Transverse colon (tissue), 4 donors: ENCODE data around the gene SPEM1.

Experiments
- CTCF ChIP-seq, 5 experiments: fragments of 200-600 bp in 3 of 5; fragments of 450-650 bp in 2 of 5; sonication (generic) in 3 of 5; IDR thresholded peaks; 1 replicate in 2 of 5; 2 replicates in 3 of 5; pipeline ENCODE4 v1.5.1; 2016 to 2017; ENCODE audit warnings: antibody characterized with exemption in 5 of 5, inconsistent platforms in 3 of 5, mild to moderate bottlenecking in 2 of 5, moderate library complexity in 1 of 5
- EP300 ChIP-seq: sonication (generic); formaldehyde crosslinking; IDR thresholded peaks from one replicate; pipeline ENCODE4 v1.6.1; 2017; ENCODE audit warnings: antibody characterized with exemption, low read depth
- POLR2A ChIP-seq: fragments of 450-650 bp; IDR thresholded peaks from one replicate; pipeline ENCODE4 v1.6.1; 2016; ENCODE audit warnings: antibody characterized with exemption, mild to moderate bottlenecking, moderate library complexity
- POLR2AphosphoS5 ChIP-seq, 3 donors: sonication (generic); formaldehyde crosslinking; IDR thresholded peaks; one replicate each; pipeline ENCODE4 v1.6.1; 2016; ENCODE audit warnings: antibody characterized with exemption in 3 of 3

GRCh38 chr17:7466318-7466638, 46.2 kb downstream of the SPEM1 start:
- TF ChIP-seq CTCF (IDR thresholded peaks at IDR 0.05) (no peak), EP300 (no peak), POLR2A (no peak), POLR2AphosphoS5 (IDR thresholded peaks at IDR 0.05) (no peak)
